Adrenal gland (tissue), 12 donors: ENCODE results near the gene SERGEF. TPM values are rescaled to one million over a fixed set of nuclear protein-coding genes. Genes with fewer than 3 reads are reported as not detected.

Experiments used
- DNase-seq, 7 donors: peaks; one replicate each; pipeline ENCODE4 v3.0.0-alpha.2; 2019 to 2020
- H3K27ac ChIP-seq, 5 donors: fragments of 200-600 bp; sonication (generic) in 4 of 5; 1 replicate in 3 of 5; 2 replicates in 2 of 5; pipeline versions ENCODE4 v1.5.1 to v1.8.0; 2016 to 2020; ENCODE audit warnings: mild to moderate bottlenecking in 1 of 5
- H3K27me3 ChIP-seq: fragments of 200-600 bp; 2 replicates; pipeline ENCODE4 v1.8.0; 2021
- H3K36me3 ChIP-seq, 2 donors: fragments of 200-600 bp; replicated peaks in 1 of 2; 1 replicate in 1 of 2; 2 replicates in 1 of 2; pipeline versions ENCODE4 v1.5.1 to v1.8.0; 2018 to 2022
- H3K4me1 ChIP-seq, 2 donors: fragments of 200-600 bp; replicated peaks in 1 of 2; 1 replicate in 1 of 2; 2 replicates in 1 of 2; pipeline versions ENCODE4 v1.5.1 to v1.8.0; 2018 to 2021
- H3K4me3 ChIP-seq, 4 donors: fragments of 200-600 bp; sonication (generic) in 3 of 4; one replicate each; pipeline ENCODE4 v1.5.1; 2016 to 2018
- H3K9me3 ChIP-seq, 3 donors: fragments of 200-600 bp; sonication (generic) in 1 of 3; replicated peaks in 1 of 3; 1 replicate in 2 of 3; 2 replicates in 1 of 3; pipeline versions ENCODE4 v1.5.1 to v1.8.0; 2016 to 2021
- POLR2A ChIP-seq, 2 donors: fragments of 450-650 bp; IDR thresholded peaks; one replicate each; pipeline ENCODE4 v1.6.1; 2017; ENCODE audit warnings: antibody characterized with exemption in 2 of 2, mild to moderate bottlenecking in 2 of 2, moderate library complexity in 1 of 2
- WGBS, 4 donors: extraction: QIAGEN DNeasy Blood & Tissue Kit in 2 of 4; methylation state at CpG; one replicate each; pipeline versions ENCODE4 v1.1.5 to v1.1.7; 2013 to 2017; 5-methylcytosine and 5-hydroxymethylcytosine counted together
- intact Hi-C, 2 donors: fragments of 100-400 bp; cut with DNase I; formaldehyde crosslinking; loops; one replicate each; pipeline versions ENCODE4 v1.14.1 to v1.15.0; 2022 to 2023
- polyA plus RNA-seq, 3 donors: library from polyadenylated mRNA; stranded (reverse); fragments of 200-250 nt in 2 of 3; fragments of 350-450 nt in 1 of 3; fragmentation: Illumina TruSeq in 1 of 3; extraction: RNeasy Lipid Tissue Mini Kit (QIAGEN cat#74804) in 1 of 3; gene quantifications; one replicate each; pipeline ENCODE4 v1.2.3, GENCODE V29; 2013 to 2014
- total RNA-seq, 9 donors: library from RNA; depleted of rRNA in 4 of 9; stranded (reverse); fragments of >200 nt in 4 of 9; fragments of 120-200 nt in 1 of 9; fragmentation: NEBNext Ultra II Directional in 1 of 9; extraction: Animal tissue kit (Norgen Biotek cat#: 25700) in 1 of 9; gene quantifications; one replicate each; pipeline versions ENCODE4 v1.1.0 to v1.2.4, GENCODE V29; 2013 to 2023
- TF ChIP-seq, protein P1 (sequence below), 6 experiments: fragments of 450-650 bp in 4 of 6; fragments of 200-600 bp in 2 of 6; sonication (generic) in 1 of 6; IDR thresholded peaks; 1 replicate in 5 of 6; 2 replicates in 1 of 6; pipeline versions ENCODE4 v1.5.1 to v1.8.0; 2016 to 2021; ENCODE audit warnings: antibody characterized with exemption in 6 of 6, mild to moderate bottlenecking in 2 of 6, moderate library complexity in 1 of 6
- donor health status: healthy with polysubstance abuse.
- donor health status: Bipolar disorder and iron deficiency.
- donor health status: DM: yes; HTN: yes; CAD: no.
- donor health status: DM: no; HTN: no; CAD: no.
- donor health status: DM: no; HTN: no; CAD: no.
- donor health status: DM: yes; HTN: yes; CAD: no.

SERGEF gene
- total and polyA plus RNA-seq, 12 donors, result 21.7 to 216 (median 38.4) TPM

DNA sequence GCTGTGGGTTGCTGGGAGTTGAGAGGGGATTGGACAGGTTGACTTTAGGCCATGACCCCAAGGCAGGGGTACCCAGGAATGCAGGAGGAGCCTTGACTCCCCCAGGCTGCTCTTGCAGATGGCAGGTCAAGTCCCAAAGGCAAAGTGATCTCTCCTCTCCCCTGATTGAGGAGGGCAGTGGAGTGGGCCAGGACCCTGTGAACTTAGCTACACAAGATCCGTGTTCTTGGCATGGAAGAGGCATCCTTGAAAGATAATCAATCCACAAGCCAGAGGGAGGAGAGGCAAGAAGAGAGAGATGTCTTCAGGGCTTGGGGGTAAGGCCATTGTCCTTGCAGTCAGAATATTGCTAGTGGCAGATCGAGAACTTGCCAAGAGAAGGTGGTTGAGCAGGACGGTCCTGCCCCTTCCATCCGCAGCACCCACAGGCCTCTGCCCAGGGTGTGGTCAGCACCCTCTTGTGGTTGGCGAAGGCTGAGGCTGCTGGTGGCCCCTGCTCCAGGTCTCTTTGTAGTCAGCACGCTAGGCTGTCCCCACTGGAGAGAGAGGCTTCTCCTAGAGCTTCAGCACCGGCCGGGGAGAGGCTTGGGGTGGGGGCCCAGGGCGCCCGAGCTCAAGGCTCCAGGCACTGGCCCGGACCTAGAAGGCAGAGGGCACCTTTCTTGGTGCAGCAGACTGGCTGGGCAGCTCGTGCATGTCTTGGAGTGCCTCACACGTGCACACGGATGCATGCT is 232.8 kb downstream of the SERGEF start:
- Histone ChIP-seq H3K27ac (no peak overlapping the region), H3K4me1 (no peaks in the 10 kb centered on the region), H3K4me3 (no peak overlapping the region), H3K27me3 (no peaks in the 10 kb centered on the region), H3K9me3 (no peaks in the 10 kb centered on the region), H3K36me3 (no peaks in the 10 kb centered on the region)
- TF ChIP-seq POLR2A (IDR thresholded peaks at IDR 0.05), result no peak
- TF ChIP-seq, protein P1, sequence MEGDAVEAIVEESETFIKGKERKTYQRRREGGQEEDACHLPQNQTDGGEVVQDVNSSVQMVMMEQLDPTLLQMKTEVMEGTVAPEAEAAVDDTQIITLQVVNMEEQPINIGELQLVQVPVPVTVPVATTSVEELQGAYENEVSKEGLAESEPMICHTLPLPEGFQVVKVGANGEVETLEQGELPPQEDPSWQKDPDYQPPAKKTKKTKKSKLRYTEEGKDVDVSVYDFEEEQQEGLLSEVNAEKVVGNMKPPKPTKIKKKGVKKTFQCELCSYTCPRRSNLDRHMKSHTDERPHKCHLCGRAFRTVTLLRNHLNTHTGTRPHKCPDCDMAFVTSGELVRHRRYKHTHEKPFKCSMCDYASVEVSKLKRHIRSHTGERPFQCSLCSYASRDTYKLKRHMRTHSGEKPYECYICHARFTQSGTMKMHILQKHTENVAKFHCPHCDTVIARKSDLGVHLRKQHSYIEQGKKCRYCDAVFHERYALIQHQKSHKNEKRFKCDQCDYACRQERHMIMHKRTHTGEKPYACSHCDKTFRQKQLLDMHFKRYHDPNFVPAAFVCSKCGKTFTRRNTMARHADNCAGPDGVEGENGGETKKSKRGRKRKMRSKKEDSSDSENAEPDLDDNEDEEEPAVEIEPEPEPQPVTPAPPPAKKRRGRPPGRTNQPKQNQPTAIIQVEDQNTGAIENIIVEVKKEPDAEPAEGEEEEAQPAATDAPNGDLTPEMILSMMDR (IDR thresholded peaks at IDR 0.05), result no peak
- intact Hi-C loops, result no loop called here
- WGBS, 4 donors, result 87 to 91% (median 91%) methylated on average over 8 to 14 of the region's 14 CpGs
- no peak for DNase-seq

DNA sequence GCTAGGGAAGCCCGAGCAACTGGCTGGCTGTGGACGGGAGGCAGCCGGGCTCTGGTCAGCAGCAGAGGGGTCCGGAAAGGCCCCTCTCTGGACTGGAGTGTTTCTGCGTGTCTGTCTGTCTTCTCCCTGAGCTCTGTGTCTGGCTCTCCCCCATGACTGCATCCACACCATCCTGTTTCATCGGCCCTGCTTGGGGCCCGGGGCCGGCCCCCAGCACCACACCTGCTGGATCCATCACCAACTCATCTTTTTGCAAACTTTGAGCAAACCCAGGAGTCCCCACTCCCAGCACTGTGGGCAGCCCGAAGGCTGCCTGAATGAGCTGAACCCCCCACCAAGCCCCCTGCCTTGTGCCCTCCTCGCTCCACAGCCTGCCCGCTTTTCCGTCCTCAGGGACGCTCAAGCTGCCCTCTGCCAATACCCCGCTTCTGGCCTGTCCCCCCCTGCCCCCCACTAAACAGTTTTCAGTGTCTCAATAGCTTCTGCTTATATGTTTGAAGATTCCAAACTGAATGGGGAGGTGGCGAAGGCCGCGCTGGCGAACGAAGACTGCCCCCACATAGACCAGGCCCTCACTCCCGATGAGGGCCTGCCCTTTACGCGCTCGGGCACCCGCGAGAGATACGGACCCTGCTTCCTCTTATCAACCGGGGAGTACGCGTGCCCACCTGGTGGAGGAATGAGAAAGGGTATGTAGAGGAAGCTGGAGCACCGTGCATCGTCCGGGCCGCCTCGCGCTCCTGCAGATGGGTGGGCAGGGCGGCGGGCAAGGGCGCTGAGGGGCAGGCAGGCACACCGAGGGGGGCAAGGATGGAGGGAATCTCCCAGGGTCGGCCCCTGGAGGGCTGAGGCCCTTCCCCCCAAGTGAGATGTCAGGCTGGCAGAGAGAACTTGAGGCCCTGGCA is 233.6 kb downstream of the SERGEF start:
- no peak overlapping the region for H3K27ac ChIP-seq
- no peaks in the 10 kb centered on the region for H3K36me3 ChIP-seq
- H3K27me3 ChIP-seq, result no peaks in the 10 kb centered on the region
- DNase-seq, result no peak
- no peak overlapping the region for H3K4me3 ChIP-seq
- H3K9me3 ChIP-seq, result no peaks in the 10 kb centered on the region
- no peak for TF ChIP-seq POLR2A (IDR thresholded peaks at IDR 0.05)
- TF ChIP-seq, protein P1 (IDR thresholded peaks at IDR 0.05), result no peak
- intact Hi-C loops, result no loop called here
- 92 to 95% (median 94%) methylated on average over 34 to 40 of the region's 40 CpGs for WGBS, 4 donors
- H3K4me1 ChIP-seq, result no peaks in the 10 kb centered on the region

- intact Hi-C loops, result no loop called here
- DNase-seq, result no peak
- Histone ChIP-seq H3K4me3 (no peak overlapping the region), H3K9me3 (no peaks in the 10 kb centered on the region), H3K27me3 (no peaks in the 10 kb centered on the region), H3K36me3 (no peaks in the 10 kb centered on the region), H3K4me1 (no peaks in the 10 kb centered on the region), H3K27ac (no peak overlapping the region)
- WGBS, 4 donors, result 83 to 95% (median 90%) methylated on average over 5 of the region's 5 CpGs
- TF ChIP-seq, protein P1 (IDR thresholded peaks at IDR 0.05), result no peak
Observed at GRCh38 chr11:17778352-17778751, 234.5 kb downstream of the SERGEF start.

DNA sequence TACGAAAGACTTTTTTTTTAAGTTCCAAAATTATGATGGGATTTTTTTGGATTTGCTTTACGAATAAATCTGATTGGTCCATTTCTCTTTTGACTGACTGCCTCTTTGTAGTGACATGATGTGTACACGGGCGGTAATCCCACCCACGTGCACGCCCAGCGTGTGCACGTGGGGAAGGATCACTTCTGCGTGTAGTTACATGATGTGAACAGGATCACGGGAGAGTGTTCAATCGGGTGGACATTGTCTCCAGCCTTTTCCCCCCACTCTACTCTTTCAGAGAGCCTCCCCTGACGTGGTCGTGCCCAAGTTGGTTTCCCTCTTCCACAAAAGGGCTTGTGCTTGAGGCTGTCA is 235.1 kb downstream of the SERGEF start:
- Histone ChIP-seq H3K36me3 (no peaks in the 10 kb centered on the region), H3K27ac (no peak overlapping the region), H3K9me3 (no peaks in the 10 kb centered on the region), H3K27me3 (no peaks in the 10 kb centered on the region), H3K4me3 (no peak overlapping the region), H3K4me1 (no peaks in the 10 kb centered on the region)
- intact Hi-C loops, result no loop called here
- TF ChIP-seq POLR2A (IDR thresholded peaks at IDR 0.05), result no peak
- TF ChIP-seq, protein P1 (IDR thresholded peaks at IDR 0.05), result no peak
- 83 to 91% (median 88%) methylated on average over 13 of the region's 13 CpGs for WGBS, 4 donors
- DNase-seq, result no peak
